Upper lobe of left lung (tissue), 4 donors: ENCODE results near the gene NOL6.

Experiments used
- POLR2A ChIP-seq, 4 donors: fragments of 450-650 bp; IDR thresholded peaks; one replicate each; pipeline ENCODE4 v1.5.1; 2016 to 2017; ENCODE audit warnings: antibody characterized with exemption in 4 of 4, mild to moderate bottlenecking in 2 of 4
- POLR2AphosphoS5 ChIP-seq, 2 donors: sonication (generic); formaldehyde crosslinking; IDR thresholded peaks; one replicate each; pipeline ENCODE4 v1.5.1; 2017; ENCODE audit warnings: antibody characterized with exemption in 2 of 2
- TF ChIP-seq, protein P1 (sequence below), 6 experiments: fragments of 450-650 bp in 4 of 6; fragments of 200-600 bp in 2 of 6; sonication (generic) in 2 of 6; IDR thresholded peaks; one replicate each; pipeline ENCODE4 v1.5.1; 2016 to 2019; ENCODE audit warnings: antibody characterized with exemption in 6 of 6

DNA sequence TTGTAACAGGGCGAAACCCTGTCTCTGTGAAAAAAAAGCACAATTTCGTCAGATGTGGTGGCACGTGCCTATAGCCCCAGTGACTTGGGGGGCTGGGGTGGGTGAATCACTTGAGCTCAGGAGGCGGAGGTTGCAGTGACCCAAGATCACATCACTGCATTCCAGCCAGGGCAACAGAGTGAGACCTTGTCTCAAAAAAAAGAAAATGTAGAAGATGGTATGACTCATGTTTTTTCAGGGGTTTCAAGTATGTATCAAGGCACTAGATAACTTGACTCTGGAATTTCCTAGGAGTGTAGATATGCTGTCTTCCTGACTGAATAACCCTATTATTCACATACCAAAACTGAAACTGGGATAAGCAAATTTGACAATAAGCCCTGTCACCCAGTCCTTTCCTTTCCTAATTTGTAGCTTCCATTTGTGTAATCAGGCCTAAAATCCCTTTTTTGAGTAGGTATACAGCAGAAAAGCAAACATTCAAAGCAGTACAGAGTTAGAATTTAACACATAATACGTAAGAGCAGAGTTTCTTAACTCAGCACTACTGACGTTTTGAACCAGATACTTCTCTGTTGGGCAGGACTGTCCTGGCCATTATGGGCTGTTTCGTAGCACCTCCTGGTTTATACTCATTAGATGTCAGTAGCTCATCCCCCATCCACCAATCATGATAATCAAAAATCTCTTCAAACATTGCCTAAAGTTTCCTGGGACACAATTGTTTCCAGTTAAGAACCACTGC lies 33.1 kb upstream of the NOL6 start:
- TF ChIP-seq, protein P1, sequence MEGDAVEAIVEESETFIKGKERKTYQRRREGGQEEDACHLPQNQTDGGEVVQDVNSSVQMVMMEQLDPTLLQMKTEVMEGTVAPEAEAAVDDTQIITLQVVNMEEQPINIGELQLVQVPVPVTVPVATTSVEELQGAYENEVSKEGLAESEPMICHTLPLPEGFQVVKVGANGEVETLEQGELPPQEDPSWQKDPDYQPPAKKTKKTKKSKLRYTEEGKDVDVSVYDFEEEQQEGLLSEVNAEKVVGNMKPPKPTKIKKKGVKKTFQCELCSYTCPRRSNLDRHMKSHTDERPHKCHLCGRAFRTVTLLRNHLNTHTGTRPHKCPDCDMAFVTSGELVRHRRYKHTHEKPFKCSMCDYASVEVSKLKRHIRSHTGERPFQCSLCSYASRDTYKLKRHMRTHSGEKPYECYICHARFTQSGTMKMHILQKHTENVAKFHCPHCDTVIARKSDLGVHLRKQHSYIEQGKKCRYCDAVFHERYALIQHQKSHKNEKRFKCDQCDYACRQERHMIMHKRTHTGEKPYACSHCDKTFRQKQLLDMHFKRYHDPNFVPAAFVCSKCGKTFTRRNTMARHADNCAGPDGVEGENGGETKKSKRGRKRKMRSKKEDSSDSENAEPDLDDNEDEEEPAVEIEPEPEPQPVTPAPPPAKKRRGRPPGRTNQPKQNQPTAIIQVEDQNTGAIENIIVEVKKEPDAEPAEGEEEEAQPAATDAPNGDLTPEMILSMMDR (IDR thresholded peaks at IDR 0.05) = no peak
- no peak for TF ChIP-seq POLR2A (IDR thresholded peaks at IDR 0.05)
- no peak for TF ChIP-seq POLR2AphosphoS5 (IDR thresholded peaks at IDR 0.05)
